ENCODE data around the gene TAF7. TPM values are rescaled to one million over a fixed set of nuclear protein-coding genes. Genes with fewer than 3 reads are reported as not detected.
A peak's percentile ranks its signal among the peaks of the same experiment; 100 is the strongest.

The TAF7 gene
- total and polyA plus RNA-seq, 10 of the 15 experiments (the other 5 are each of a cell fraction or from before 2014, with no cell fraction given): 42.0 to 88.8 (median 69.2) TPM

GRCh38 chr5:141354900-141355469, 34.4 kb upstream of the TAF7 start, which contains the start of gene PCDHGA4:
TSS of gene PCDHGA4 (plus strand) at chr5:141355021. CDS start at chr5:141355108, 87 bp downstream.
- Histone ChIP-seq H3K27me3 (replicated peaks in 1 of 2; ENCODE audit: control insufficient read depth in 2 of 2, insufficient read depth in 2 of 2, low read length in 1 of 2) (no peaks in the 10 kb centered on the region), H3K4me2 (ENCODE audit: control insufficient read depth, insufficient read depth) (no peak within 1 kb of the TSS), H3K4me1 (ENCODE audit: control insufficient read depth, insufficient read depth, low read length) (no peaks in the 10 kb centered on the region), H3K79me2 (ENCODE audit: control insufficient read depth, insufficient read depth, low read length) (no peaks in the 10 kb centered on the region), H4K20me1 (ENCODE audit: control insufficient read depth, insufficient read depth) (no peaks in the 10 kb centered on the region), H3K4me3 (no peak within 1 kb of the TSS), H3K9ac (ENCODE audit: control insufficient read depth, insufficient read depth, low read length) (no peak within 1 kb of the TSS), H3K36me3 (ENCODE audit: control insufficient read depth in 2 of 2, insufficient read depth in 2 of 2, low read length in 1 of 2) (no peaks in the 10 kb centered on the region), H3K9me3 (replicated peaks; ENCODE audit: control insufficient read depth, insufficient read depth, low read length) (peaks cover under 1% of the 10 kb centered on the region; the same call in 2 of the 3 replicates), H2AFZ (ENCODE audit: control insufficient read depth, low read depth, low read length) (no peak within 1 kb of the TSS), H3K27ac (ENCODE audit: control insufficient read depth, insufficient read depth) (no peak within 1 kb of the TSS)
- CTCF ChIA-PET: interaction anchor here (1.3 to 1.6 kb wide), 4 partner anchors 9 to 209 kb away, joined by 3 to 6 read pairs (median 4); partner anchors contain the start of gene PCDHGB3
- RAD21 ChIA-PET (ENCODE audit: unreplicated experiment): interaction anchor here (1.4 kb wide), 1 partner anchor 58 kb away, joined by 5 read pairs; the partner anchor contains the start of gene PCDHGA10
- in situ Hi-C loops (cut with MboI): no loop called here
- 65% methylated on average over 29 of the region's 29 CpGs for WGBS (ENCODE audit: insufficient coverage, insufficient replicate concordance, low lambda C conversion rate, missing lambda C conversion rate)
- ATAC-seq (no peak), FAIRE-seq (no peak), DNase-seq (ENCODE audit: low read depth, low spot score) (no peak)
- no TSS peak for BruUV-seq (replicated peaks)
- TF ChIP-seq ETV6 (conservative IDR thresholded peaks at IDR 0.05 in 1 of 2, IDR thresholded peaks at IDR 0.05 in 1 of 2; ENCODE audit: borderline replicate concordance in 1 of 2, low read depth in 1 of 2) (no peak), RAD21 (IDR thresholded peaks at IDR 0.05; ENCODE audit: insufficient read depth, low read depth, low read length) (peak; percentile 14; the same call in 1 of the 2 replicates), POLR2A (IDR thresholded peaks at IDR 0.05; ENCODE audit: low read depth, low read length) (no peak), CUX1 (IDR thresholded peaks at IDR 0.05; ENCODE audit: insufficient replicate concordance, low read depth, low read length) (no peak), GATAD2B (conservative IDR thresholded peaks at IDR 0.05; ENCODE audit: low read depth) (no peak), E4F1 (IDR thresholded peaks at IDR 0.05; ENCODE audit: borderline replicate concordance, partially characterized antibody) (no peak), CTCF (IDR thresholded peaks at IDR 0.05 in 2 of 3, conservative IDR thresholded peaks at IDR 0.05 in 1 of 3; ENCODE audit: control insufficient read depth in 2 of 3, extremely low read depth in 1 of 3, insufficient read depth in 1 of 3, low read depth in 3 of 3, low read length in 3 of 3) (peak; percentile 15 to 28 (median 19); a peak in 3 of 6 replicates), KAT2A (conservative IDR thresholded peaks at IDR 0.05; ENCODE audit: control insufficient read depth, low read depth, low read length) (no peak), HDAC6 (IDR thresholded peaks at IDR 0.05; ENCODE audit: unreplicated experiment) (no peak), SIN3A (IDR thresholded peaks at IDR 0.05; ENCODE audit: low read depth, low read length) (no peak)
- POLR2A ChIA-PET: no interaction called here
- SMC1A ChIA-PET (ENCODE audit: uncharacterized antibody, unreplicated experiment): no interaction called here
- intact Hi-C loops (cut with micrococcal nuclease; ENCODE audit: unreplicated experiment): no loop called here
